ENCODE results near the gene CHD1L. TPM values are rescaled to one million over a fixed set of nuclear protein-coding genes. Genes with fewer than 3 reads are reported as not detected.

Gene CHD1L
- polyA plus RNA-seq, 1 donor (not counting 4 experiments of a cell fraction or from before 2014, with no cell fraction given): 49.2 TPM

- Histone ChIP-seq H3K36me3 (ENCODE audit: control insufficient read depth in 2 of 2, extremely low read depth in 1 of 2, insufficient read depth in 2 of 2, low read length in 2 of 2) (no peaks in the 10 kb centered on the region), H3K4me2 (ENCODE audit: control insufficient read depth, extremely low read depth, insufficient read depth, low read depth, low read length) (no peak overlapping the region), H3K27ac (ENCODE audit: control insufficient read depth, insufficient read depth, low read length) (no peak overlapping the region), H2AFZ (ENCODE audit: control insufficient read depth, low read length) (no peak overlapping the region), H3K4me3 (ENCODE audit: control insufficient read depth in 2 of 3, extremely low read depth in 1 of 3, insufficient read depth in 2 of 3, low read depth in 1 of 3, low read length in 3 of 3) (no peak overlapping the region), H3K27me3 (ENCODE audit: control insufficient read depth, extremely low read depth, insufficient read depth, low read length) (no peaks in the 10 kb centered on the region), H3K79me2 (ENCODE audit: control insufficient read depth, insufficient read depth, low read length) (no peaks in the 10 kb centered on the region), H3K9me1 (ENCODE audit: control insufficient read depth, extremely low read depth, insufficient read depth, low read length) (no peaks in the 10 kb centered on the region), H3K9ac (ENCODE audit: control insufficient read depth, extremely low read depth, insufficient read depth, low read length) (no peak overlapping the region), H3K4me1 (ENCODE audit: control insufficient read depth, extremely low read depth, insufficient read depth, low read length) (no peaks in the 10 kb centered on the region), H3K9me3 (ENCODE audit: control insufficient read depth, low read depth, low read length) (no peaks in the 10 kb centered on the region), H4K20me1 (ENCODE audit: control insufficient read depth, extremely low read depth, insufficient read depth, low read length) (no peaks in the 10 kb centered on the region)
- no peak for DNase-seq (ENCODE audit: low read depth, low spot score)
- no peak for TF ChIP-seq EZH2 (IDR thresholded peaks at IDR 0.05; ENCODE audit: low read length)
- TF ChIP-seq CTCF (optimal IDR thresholded peaks at IDR 0.05 in 1 of 3, IDR thresholded peaks at IDR 0.05 in 1 of 3, conservative IDR thresholded peaks at IDR 0.05 in 1 of 3; ENCODE audit: extremely low read depth in 1 of 3, insufficient read depth in 2 of 3, low read length in 3 of 3): no peak
- dilution Hi-C loops (cut with MboI; ENCODE audit: extremely low pct_ligation_motif_present, low sequenced_read_pairs): no loop called here
- FAIRE-seq: no peak
These were observed 91.8 kb downstream of the CHD1L start for GRCh38 chr1:147334292-147334691.

GRCh38 chr1:147336291-147336690, 93.8 kb downstream of the CHD1L start:
- H3K4me2 ChIP-seq (ENCODE audit: control insufficient read depth, extremely low read depth, insufficient read depth, low read depth, low read length): no peak overlapping the region
- no peaks in the 10 kb centered on the region for H3K27me3 ChIP-seq (ENCODE audit: control insufficient read depth, extremely low read depth, insufficient read depth, low read length)
- H3K4me1 ChIP-seq (ENCODE audit: control insufficient read depth, extremely low read depth, insufficient read depth, low read length): no peaks in the 10 kb centered on the region
- H3K79me2 ChIP-seq (ENCODE audit: control insufficient read depth, insufficient read depth, low read length): no peaks in the 10 kb centered on the region
- no peak overlapping the region for H3K4me3 ChIP-seq (ENCODE audit: control insufficient read depth in 2 of 3, extremely low read depth in 1 of 3, insufficient read depth in 2 of 3, low read depth in 1 of 3, low read length in 3 of 3)
- H4K20me1 ChIP-seq (ENCODE audit: control insufficient read depth, extremely low read depth, insufficient read depth, low read length): no peaks in the 10 kb centered on the region
- H3K9me1 ChIP-seq (ENCODE audit: control insufficient read depth, extremely low read depth, insufficient read depth, low read length): no peaks in the 10 kb centered on the region
- no peak overlapping the region for H2AFZ ChIP-seq (ENCODE audit: control insufficient read depth, low read length)
- dilution Hi-C loops (cut with MboI; ENCODE audit: extremely low pct_ligation_motif_present, low sequenced_read_pairs): no loop called here
- H3K9me3 ChIP-seq (ENCODE audit: control insufficient read depth, low read depth, low read length): no peaks in the 10 kb centered on the region
- DNase-seq (ENCODE audit: low read depth, low spot score) (no peak), FAIRE-seq (no peak)
- no peak overlapping the region for H3K9ac ChIP-seq (ENCODE audit: control insufficient read depth, extremely low read depth, insufficient read depth, low read length)
- no peaks in the 10 kb centered on the region for H3K36me3 ChIP-seq (ENCODE audit: control insufficient read depth in 2 of 2, extremely low read depth in 1 of 2, insufficient read depth in 2 of 2, low read length in 2 of 2)
- no peak for TF ChIP-seq EZH2 (IDR thresholded peaks at IDR 0.05; ENCODE audit: low read length)
- TF ChIP-seq CTCF (optimal IDR thresholded peaks at IDR 0.05 in 1 of 3, IDR thresholded peaks at IDR 0.05 in 1 of 3, conservative IDR thresholded peaks at IDR 0.05 in 1 of 3; ENCODE audit: extremely low read depth in 1 of 3, insufficient read depth in 2 of 3, low read length in 3 of 3): no peak
- H3K27ac ChIP-seq (ENCODE audit: control insufficient read depth, insufficient read depth, low read length): no peak overlapping the region
